Parathyroid adenoma (tissue), 2 donors: Measurements from ENCODE around the gene TNFAIP3.

Source experiments
- H2AFZ ChIP-seq: fragments of 300-600 bp; sonication (generic); one replicate; pipeline ENCODE4 v1.7.0; 2017; ENCODE audit warnings: antibody characterized with exemption, mild to moderate bottlenecking
- H3K27ac ChIP-seq: fragments of 300-600 bp; sonication (generic); one replicate; pipeline ENCODE4 v1.7.0; 2017
- H3K27me3 ChIP-seq: fragments of 300-600 bp; sonication (generic); one replicate; pipeline ENCODE4 v1.7.0; 2017; ENCODE audit warnings: low read length; ENCODE audit not compliant: control insufficient read depth, insufficient read depth
- H3K36me3 ChIP-seq: fragments of 300-600 bp; sonication (generic); one replicate; pipeline ENCODE4 v1.7.0; 2017; ENCODE audit warnings: low read length; ENCODE audit not compliant: control insufficient read depth, insufficient read depth
- H3K4me1 ChIP-seq: fragments of 300-600 bp; sonication (generic); one replicate; pipeline ENCODE4 v1.7.0; 2017; ENCODE audit warnings: control low read depth
- H3K4me2 ChIP-seq: fragments of 300-600 bp; sonication (generic); one replicate; pipeline ENCODE4 v1.7.0; 2017; ENCODE audit warnings: low read length
- H3K4me3 ChIP-seq: fragments of 300-600 bp; sonication (generic); one replicate; pipeline ENCODE4 v1.7.0; 2017; ENCODE audit warnings: low read depth, low read length
- H3K79me2 ChIP-seq: fragments of 300-600 bp; sonication (generic); one replicate; pipeline ENCODE4 v1.7.0; 2017; ENCODE audit warnings: control low read depth
- H3K9ac ChIP-seq: fragments of 300-600 bp; sonication (generic); one replicate; pipeline ENCODE4 v1.7.0; 2017; ENCODE audit warnings: mild to moderate bottlenecking
- H3K9me3 ChIP-seq: fragments of 300-600 bp; sonication (generic); one replicate; pipeline ENCODE4 v1.7.0; 2017; ENCODE audit warnings: low read length; ENCODE audit not compliant: control insufficient read depth
- CTCF ChIP-seq: fragments of 300-600 bp; sonication (generic); IDR thresholded peaks from one replicate; pipeline ENCODE4 v1.7.0; 2017; ENCODE audit warnings: antibody characterized with exemption, mild to moderate bottlenecking
- donor health status: primary hyperparathyroidism.

Gene TNFAIP3

GRCh38 chr6:137903933-137904821 lies 37.1 kb downstream of the TNFAIP3 start:
- no peak overlapping the region for H3K27ac ChIP-seq
- H3K36me3 ChIP-seq: no peaks in the 10 kb centered on the region
- no peak overlapping the region for H3K4me3 ChIP-seq
- TF ChIP-seq CTCF: no peak
- H3K4me1 ChIP-seq: no peaks in the 10 kb centered on the region
- no peak overlapping the region for H3K9ac ChIP-seq
- no peaks in the 10 kb centered on the region for H3K27me3 ChIP-seq
- H3K79me2 ChIP-seq: no peaks in the 10 kb centered on the region
- no peak overlapping the region for H3K4me2 ChIP-seq
- no peak overlapping the region for H2AFZ ChIP-seq
- no peaks in the 10 kb centered on the region for H3K9me3 ChIP-seq

GRCh38 chr6:137904822-137905617 lies 38.0 kb downstream of the TNFAIP3 start:
- TF ChIP-seq CTCF: no peak
- no peaks in the 10 kb centered on the region for H3K27me3 ChIP-seq
- no peak overlapping the region for H3K9ac ChIP-seq
- H3K36me3 ChIP-seq: no peaks in the 10 kb centered on the region
- H3K79me2 ChIP-seq: no peaks in the 10 kb centered on the region
- no peak overlapping the region for H2AFZ ChIP-seq
- no peak overlapping the region for H3K4me2 ChIP-seq
- no peak overlapping the region for H3K4me3 ChIP-seq
- no peaks in the 10 kb centered on the region for H3K9me3 ChIP-seq
- no peak overlapping the region for H3K27ac ChIP-seq
- H3K4me1 ChIP-seq: no peaks in the 10 kb centered on the region

- Histone ChIP-seq H3K27ac (no peak overlapping the region), H3K4me2 (no peak overlapping the region), H3K9ac (no peak overlapping the region), H3K9me3 (no peaks in the 10 kb centered on the region), H3K4me1 (no peaks in the 10 kb centered on the region), H3K27me3 (no peaks in the 10 kb centered on the region), H2AFZ (no peak overlapping the region), H3K79me2 (no peaks in the 10 kb centered on the region), H3K4me3 (no peak overlapping the region), H3K36me3 (no peaks in the 10 kb centered on the region)
- TF ChIP-seq CTCF: no peak
These were observed 39.0 kb downstream of the TNFAIP3 start for GRCh38 chr6:137906020-137906472.

- TF ChIP-seq CTCF: no peak
- no peak overlapping the region for H3K27ac ChIP-seq
- no peaks in the 10 kb centered on the region for H3K4me1 ChIP-seq
- no peaks in the 10 kb centered on the region for H3K27me3 ChIP-seq
- H3K4me3 ChIP-seq: no peak overlapping the region
- H2AFZ ChIP-seq: no peak overlapping the region
- no peak overlapping the region for H3K9ac ChIP-seq
- no peak overlapping the region for H3K4me2 ChIP-seq
- no peaks in the 10 kb centered on the region for H3K79me2 ChIP-seq
- H3K36me3 ChIP-seq: no peaks in the 10 kb centered on the region
- H3K9me3 ChIP-seq: no peaks in the 10 kb centered on the region
These were observed 40.1 kb downstream of the TNFAIP3 start for GRCh38 chr6:137907170-137907569.
